GM21381 (cell line): ENCODE measurements around the gene OR56A4.

Experiments
- ATAC-seq: cut with Tn5 transposase; IDR thresholded peaks from one replicate; pipeline ENCODE4 v1.9.1; 2021; ENCODE audit warnings: mild to moderate bottlenecking, moderate library complexity; ENCODE audit not compliant: unreplicated experiment

OR56A4 gene

GRCh38 chr11:6006846-6007245, at the start of gene OR56A4:
Gene OR56A4 (minus strand): TSS chr11:6006946. CDS start chr11:6002992, 3,954 bp downstream.
- no peak for ATAC-seq

GRCh38 chr11:6055569-6055968, 48.8 kb upstream of the OR56A4 start:
- ATAC-seq: no peak

- ATAC-seq: no peak
Measured at GRCh38 chr11:6052374-6052773, 45.6 kb upstream of the OR56A4 start.

- no peak for ATAC-seq
Measured at GRCh38 chr11:6040874-6041273, 34.1 kb upstream of the OR56A4 start.

- no peak for ATAC-seq
Measured at GRCh38 chr11:6030708-6031405, 24.1 kb upstream of the OR56A4 start, which contains the start of gene OR56A1. Gene OR56A1 (minus strand): TSS chr11:6030758. CDS start chr11:6027692, 3,066 bp downstream.

GRCh38 chr11:6027501-6027900, 20.8 kb upstream of the OR56A4 start:
- ATAC-seq: no peak

GRCh38 chr11:6025056-6025455, 18.3 kb upstream of the OR56A4 start:
- ATAC-seq: no peak

- peak; percentile 67 for ATAC-seq
Measured at GRCh38 chr11:6022956-6023355, 16.2 kb upstream of the OR56A4 start.

GRCh38 chr11:6013042-6013441, 6.3 kb upstream of the OR56A4 start:
- no peak for ATAC-seq

GRCh38 chr11:6012035-6012668, 5.4 kb upstream of the OR56A4 start:
- no peak for ATAC-seq

- ATAC-seq: no peak
Measured at GRCh38 chr11:6006395-6006794, 351 bp downstream of the OR56A4 start.

GRCh38 chr11:6002202-6002699, 4.5 kb downstream of the OR56A4 start:
- no peak for ATAC-seq

GRCh38 chr11:5994791-5995190, 12.0 kb downstream of the OR56A4 start:
- ATAC-seq: no peak

GRCh38 chr11:5992604-5993251, 14.0 kb downstream of the OR56A4 start:
- no peak for ATAC-seq

- ATAC-seq: no peak
Measured at GRCh38 chr11:5992150-5992549, 14.6 kb downstream of the OR56A4 start.

GRCh38 chr11:5989203-5989602, 17.5 kb downstream of the OR56A4 start:
- ATAC-seq: no peak

GRCh38 chr11:5986885-5987284, 19.9 kb downstream of the OR56A4 start, which contains the start of gene OR52L1:
Gene OR52L1 (minus strand): TSS chr11:5986985. CDS start chr11:5986930, 55 bp downstream.
- ATAC-seq: no peak

GRCh38 chr11:5983443-5983842, 23.3 kb downstream of the OR56A4 start:
- no peak for ATAC-seq

- ATAC-seq: no peak
Measured at GRCh38 chr11:5973530-5973929, 33.2 kb downstream of the OR56A4 start.

GRCh38 chr11:5968394-5968793, 38.4 kb downstream of the OR56A4 start, which contains the start of gene OR56A5:
Gene OR56A5 (minus strand): TSS chr11:5968494. CDS start chr11:5968494, 0 bp downstream.
- no peak for ATAC-seq

- no peak for ATAC-seq
Measured at GRCh38 chr11:5967708-5968107, 39.0 kb downstream of the OR56A4 start.

- ATAC-seq: no peak
Measured at GRCh38 chr11:5966958-5967357, 39.8 kb downstream of the OR56A4 start.
